ENCODE results near the gene HCRT.
"Not testable (repeated sequence)": the region's sequence is repeated elsewhere in the genome, so short reads cannot be mapped to it uniquely, and the experiment has no call there.

HCRT gene

DNA sequence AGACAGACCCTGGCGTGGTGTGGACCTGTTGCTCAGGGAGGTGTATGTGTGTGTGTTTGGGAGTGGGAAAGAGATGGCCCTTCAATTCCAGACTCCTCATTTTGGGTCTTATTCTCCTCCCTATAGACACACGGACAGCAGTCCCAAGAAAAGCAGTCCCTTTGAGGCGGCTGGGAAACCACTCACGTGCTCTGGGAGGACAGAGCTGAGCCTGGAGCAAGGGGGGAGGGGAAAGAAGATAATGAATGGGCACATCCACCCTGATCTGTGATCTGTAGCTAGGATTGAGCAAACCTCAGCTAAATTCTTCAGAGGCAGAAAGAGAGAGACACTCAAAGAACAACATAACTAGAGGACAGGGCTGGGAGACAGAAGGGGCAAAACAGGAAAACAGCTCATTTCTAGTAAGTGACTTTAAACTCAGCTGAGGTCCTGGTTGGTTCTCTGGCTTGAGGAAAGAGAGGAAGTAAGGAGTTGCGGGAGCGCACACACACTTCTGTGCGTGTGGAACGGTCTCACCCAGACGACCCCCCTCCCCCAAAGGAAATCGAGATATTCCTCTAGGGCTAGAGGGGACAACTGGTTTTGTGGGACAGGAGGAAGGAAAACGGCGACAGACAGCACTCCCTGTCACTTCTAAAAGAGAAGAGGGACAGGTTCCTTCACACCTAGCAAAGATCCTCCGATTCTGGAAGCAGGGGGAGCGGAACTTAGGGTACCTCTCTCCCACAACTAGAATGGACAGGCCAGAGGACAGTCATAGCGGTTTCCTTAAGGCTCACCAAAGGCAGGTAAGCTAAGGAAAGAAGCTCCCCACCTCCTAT is 31.1 kb downstream of the HCRT start:
- no peak; the same call in 2 of the 3 replicates for ATAC-seq
- TF ChIP-seq TCF4 (CRISPR knock-in tag; IDR thresholded peaks at IDR 0.05; ENCODE audit: borderline replicate concordance), result no peak
- TF ChIP-seq, protein P1, sequence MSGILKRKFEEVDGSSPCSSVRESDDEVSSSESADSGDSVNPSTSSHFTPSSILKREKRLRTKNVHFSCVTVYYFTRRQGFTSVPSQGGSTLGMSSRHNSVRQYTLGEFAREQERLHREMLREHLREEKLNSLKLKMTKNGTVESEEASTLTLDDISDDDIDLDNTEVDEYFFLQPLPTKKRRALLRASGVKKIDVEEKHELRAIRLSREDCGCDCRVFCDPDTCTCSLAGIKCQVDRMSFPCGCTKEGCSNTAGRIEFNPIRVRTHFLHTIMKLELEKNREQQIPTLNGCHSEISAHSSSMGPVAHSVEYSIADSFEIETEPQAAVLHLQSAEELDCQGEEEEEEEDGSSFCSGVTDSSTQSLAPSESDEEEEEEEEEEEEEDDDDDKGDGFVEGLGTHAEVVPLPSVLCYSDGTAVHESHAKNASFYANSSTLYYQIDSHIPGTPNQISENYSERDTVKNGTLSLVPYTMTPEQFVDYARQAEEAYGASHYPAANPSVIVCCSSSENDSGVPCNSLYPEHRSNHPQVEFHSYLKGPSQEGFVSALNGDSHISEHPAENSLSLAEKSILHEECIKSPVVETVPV (CRISPR knock-in tag; IDR thresholded peaks at IDR 0.05), result no peak
- TF ChIP-seq ZNF8 (CRISPR knock-in tag; IDR thresholded peaks at IDR 0.05), result no peak
- no peak for TF ChIP-seq ESRRG (CRISPR knock-in tag; IDR thresholded peaks at IDR 0.05)
- no peak for TF ChIP-seq ZFP30 (CRISPR knock-in tag; IDR thresholded peaks at IDR 0.05)

DNA sequence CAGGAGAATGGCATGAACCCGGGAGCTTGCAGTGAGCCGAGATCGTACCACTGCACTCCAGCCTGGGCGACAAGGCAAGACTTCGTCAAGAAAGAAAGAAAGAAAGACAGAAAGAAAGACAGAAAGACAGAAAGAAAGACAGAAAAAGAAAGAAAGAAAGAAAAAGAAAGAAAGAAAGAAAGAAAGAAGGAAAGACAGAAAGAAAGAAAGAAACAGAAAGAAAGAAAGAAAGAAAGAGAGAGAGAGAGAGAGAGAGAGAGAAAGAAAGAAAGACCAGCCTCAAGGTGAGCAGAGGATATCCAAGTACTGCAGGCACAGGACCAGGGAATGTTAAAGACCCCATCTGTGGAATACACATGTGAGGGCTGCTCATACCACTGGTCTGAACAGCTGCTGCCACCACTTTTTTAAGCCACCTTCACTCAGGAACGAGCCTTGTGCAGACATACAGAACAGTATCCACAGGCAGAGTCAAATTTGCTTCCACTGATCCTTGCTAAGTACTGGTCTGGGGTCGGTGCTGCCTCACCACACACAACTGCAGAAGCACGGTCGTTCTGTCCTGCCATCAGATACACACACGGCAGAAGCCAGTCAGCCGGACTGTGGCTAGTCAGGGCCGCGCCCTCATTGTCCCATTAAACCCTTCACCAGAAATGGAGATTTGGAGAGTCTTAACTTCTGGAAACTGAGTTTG is 38.2 kb downstream of the HCRT start:
- ATAC-seq, result no peak
- TF ChIP-seq CSDC2 (CRISPR knock-in tag; IDR thresholded peaks at IDR 0.05) (no peak), TOX (CRISPR knock-in tag; IDR thresholded peaks at IDR 0.05; ENCODE audit: borderline replicate concordance) (no peak), ZFP30 (CRISPR knock-in tag; IDR thresholded peaks at IDR 0.05) (no peak), BACH2 (CRISPR knock-in tag; IDR thresholded peaks at IDR 0.05; ENCODE audit: borderline replicate concordance) (no peak), ZC3H10 (CRISPR knock-in tag; IDR thresholded peaks at IDR 0.05) (no peak), ISL1 (CRISPR knock-in tag; IDR thresholded peaks at IDR 0.05) (no peak), RARB (CRISPR knock-in tag; IDR thresholded peaks at IDR 0.05) (no peak), PPARA (CRISPR knock-in tag; IDR thresholded peaks at IDR 0.05; ENCODE audit: borderline replicate concordance) (no peak), SNAI2 (CRISPR knock-in tag; IDR thresholded peaks at IDR 0.05) (no peak), GLIS3 (CRISPR knock-in tag; IDR thresholded peaks at IDR 0.05) (no peak), TCF4 (CRISPR knock-in tag; IDR thresholded peaks at IDR 0.05; ENCODE audit: borderline replicate concordance) (no peak), ZNF565 (CRISPR knock-in tag; conservative IDR thresholded peaks at IDR 0.05; ENCODE audit: low read depth) (no peak), ZNF8 (CRISPR knock-in tag; IDR thresholded peaks at IDR 0.05) (no peak), ARNTL (CRISPR knock-in tag; IDR thresholded peaks at IDR 0.05; ENCODE audit: borderline replicate concordance, low read depth) (no peak)
- TF ChIP-seq, protein P2, sequence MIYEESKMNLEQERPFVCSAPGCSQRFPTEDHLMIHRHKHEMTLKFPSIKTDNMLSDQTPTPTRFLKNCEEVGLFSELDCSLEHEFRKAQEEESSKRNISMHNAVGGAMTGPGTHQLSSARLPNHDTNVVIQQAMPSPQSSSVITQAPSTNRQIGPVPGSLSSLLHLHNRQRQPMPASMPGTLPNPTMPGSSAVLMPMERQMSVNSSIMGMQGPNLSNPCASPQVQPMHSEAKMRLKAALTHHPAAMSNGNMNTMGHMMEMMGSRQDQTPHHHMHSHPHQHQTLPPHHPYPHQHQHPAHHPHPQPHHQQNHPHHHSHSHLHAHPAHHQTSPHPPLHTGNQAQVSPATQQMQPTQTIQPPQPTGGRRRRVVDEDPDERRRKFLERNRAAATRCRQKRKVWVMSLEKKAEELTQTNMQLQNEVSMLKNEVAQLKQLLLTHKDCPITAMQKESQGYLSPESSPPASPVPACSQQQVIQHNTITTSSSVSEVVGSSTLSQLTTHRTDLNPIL (CRISPR knock-in tag; IDR thresholded peaks at IDR 0.05; ENCODE audit: low read depth), result no peak
- TF ChIP-seq, protein P3, sequence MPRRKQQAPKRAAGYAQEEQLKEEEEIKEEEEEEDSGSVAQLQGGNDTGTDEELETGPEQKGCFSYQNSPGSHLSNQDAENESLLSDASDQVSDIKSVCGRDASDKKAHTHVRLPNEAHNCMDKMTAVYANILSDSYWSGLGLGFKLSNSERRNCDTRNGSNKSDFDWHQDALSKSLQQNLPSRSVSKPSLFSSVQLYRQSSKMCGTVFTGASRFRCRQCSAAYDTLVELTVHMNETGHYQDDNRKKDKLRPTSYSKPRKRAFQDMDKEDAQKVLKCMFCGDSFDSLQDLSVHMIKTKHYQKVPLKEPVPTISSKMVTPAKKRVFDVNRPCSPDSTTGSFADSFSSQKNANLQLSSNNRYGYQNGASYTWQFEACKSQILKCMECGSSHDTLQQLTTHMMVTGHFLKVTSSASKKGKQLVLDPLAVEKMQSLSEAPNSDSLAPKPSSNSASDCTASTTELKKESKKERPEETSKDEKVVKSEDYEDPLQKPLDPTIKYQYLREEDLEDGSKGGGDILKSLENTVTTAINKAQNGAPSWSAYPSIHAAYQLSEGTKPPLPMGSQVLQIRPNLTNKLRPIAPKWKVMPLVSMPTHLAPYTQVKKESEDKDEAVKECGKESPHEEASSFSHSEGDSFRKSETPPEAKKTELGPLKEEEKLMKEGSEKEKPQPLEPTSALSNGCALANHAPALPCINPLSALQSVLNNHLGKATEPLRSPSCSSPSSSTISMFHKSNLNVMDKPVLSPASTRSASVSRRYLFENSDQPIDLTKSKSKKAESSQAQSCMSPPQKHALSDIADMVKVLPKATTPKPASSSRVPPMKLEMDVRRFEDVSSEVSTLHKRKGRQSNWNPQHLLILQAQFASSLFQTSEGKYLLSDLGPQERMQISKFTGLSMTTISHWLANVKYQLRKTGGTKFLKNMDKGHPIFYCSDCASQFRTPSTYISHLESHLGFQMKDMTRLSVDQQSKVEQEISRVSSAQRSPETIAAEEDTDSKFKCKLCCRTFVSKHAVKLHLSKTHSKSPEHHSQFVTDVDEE (CRISPR knock-in tag; IDR thresholded peaks at IDR 0.05), result no peak
- TF ChIP-seq, protein P1 (CRISPR knock-in tag; IDR thresholded peaks at IDR 0.05), result no peak
- TF ChIP-seq, protein P4, sequence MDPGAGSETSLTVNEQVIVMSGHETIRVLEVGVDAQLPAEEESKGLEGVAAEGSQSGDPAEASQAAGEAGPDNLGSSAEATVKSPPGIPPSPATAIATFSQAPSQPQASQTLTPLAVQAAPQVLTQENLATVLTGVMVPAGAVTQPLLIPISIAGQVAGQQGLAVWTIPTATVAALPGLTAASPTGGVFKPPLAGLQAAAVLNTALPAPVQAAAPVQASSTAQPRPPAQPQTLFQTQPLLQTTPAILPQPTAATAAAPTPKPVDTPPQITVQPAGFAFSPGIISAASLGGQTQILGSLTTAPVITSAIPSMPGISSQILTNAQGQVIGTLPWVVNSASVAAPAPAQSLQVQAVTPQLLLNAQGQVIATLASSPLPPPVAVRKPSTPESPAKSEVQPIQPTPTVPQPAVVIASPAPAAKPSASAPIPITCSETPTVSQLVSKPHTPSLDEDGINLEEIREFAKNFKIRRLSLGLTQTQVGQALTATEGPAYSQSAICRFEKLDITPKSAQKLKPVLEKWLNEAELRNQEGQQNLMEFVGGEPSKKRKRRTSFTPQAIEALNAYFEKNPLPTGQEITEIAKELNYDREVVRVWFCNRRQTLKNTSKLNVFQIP (CRISPR knock-in tag; IDR thresholded peaks at IDR 0.05; ENCODE audit: borderline replicate concordance, low read depth), result no peak
- TF ChIP-seq, protein P5, sequence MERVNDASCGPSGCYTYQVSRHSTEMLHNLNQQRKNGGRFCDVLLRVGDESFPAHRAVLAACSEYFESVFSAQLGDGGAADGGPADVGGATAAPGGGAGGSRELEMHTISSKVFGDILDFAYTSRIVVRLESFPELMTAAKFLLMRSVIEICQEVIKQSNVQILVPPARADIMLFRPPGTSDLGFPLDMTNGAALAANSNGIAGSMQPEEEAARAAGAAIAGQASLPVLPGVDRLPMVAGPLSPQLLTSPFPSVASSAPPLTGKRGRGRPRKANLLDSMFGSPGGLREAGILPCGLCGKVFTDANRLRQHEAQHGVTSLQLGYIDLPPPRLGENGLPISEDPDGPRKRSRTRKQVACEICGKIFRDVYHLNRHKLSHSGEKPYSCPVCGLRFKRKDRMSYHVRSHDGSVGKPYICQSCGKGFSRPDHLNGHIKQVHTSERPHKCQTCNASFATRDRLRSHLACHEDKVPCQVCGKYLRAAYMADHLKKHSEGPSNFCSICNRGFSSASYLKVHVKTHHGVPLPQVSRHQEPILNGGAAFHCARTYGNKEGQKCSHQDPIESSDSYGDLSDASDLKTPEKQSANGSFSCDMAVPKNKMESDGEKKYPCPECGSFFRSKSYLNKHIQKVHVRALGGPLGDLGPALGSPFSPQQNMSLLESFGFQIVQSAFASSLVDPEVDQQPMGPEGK (CRISPR knock-in tag; IDR thresholded peaks at IDR 0.05; ENCODE audit: borderline replicate concordance), result no peak

DNA sequence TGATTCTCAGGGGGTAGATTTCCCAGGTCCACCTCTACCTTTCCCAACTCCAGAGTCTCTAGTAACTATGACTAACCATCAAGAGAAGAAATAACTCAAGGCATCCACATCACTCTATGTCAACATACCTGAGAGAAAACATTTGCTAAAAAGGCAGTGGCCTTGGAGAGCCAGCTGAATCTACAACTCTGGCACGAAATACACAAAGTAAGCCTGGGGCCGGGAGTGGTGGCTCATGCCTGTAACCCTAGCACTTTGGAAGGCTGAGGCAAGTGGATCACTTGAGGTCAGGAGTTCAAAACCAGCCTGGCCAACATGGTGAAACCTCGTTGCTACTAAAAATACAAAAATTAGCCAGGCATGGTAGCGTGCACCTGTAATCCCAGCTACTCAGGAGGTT is 42.1 kb downstream of the HCRT start:
- not testable (repeated sequence) for ATAC-seq

Data from SK-N-SH treated with all-trans-retinoic acid at 6 μM for 48 hours (cell line).